HL-60 (cell line): ENCODE results near the gene LGALS9.

Experiments
- DNase-seq, 2 experiments: peaks; one replicate each; pipeline ENCODE4 v3.0.0-alpha.2; 2010 to 2020; ENCODE audit warnings: low read depth in 1 of 2, low spot score in 1 of 2
- H3K27ac ChIP-seq: fragments of 250-450 bp; sonication (Bioruptor Pico); replicated peaks from 2 replicates; pipeline ENCODE4 v1.5.1; 2020; ENCODE audit warnings: mild to moderate bottlenecking, moderate library complexity
- H3K27me3 ChIP-seq: fragments of 250-450 bp; sonication (Bioruptor Pico); 2 replicates; pipeline ENCODE4 v1.5.1; 2021; ENCODE audit warnings: mild to moderate bottlenecking, moderate library complexity; ENCODE audit not compliant: insufficient read depth, poor library complexity, severe bottlenecking
- H3K4me3 ChIP-seq: replicated peaks from 2 replicates; pipeline ENCODE4 v1.5.1; 2011; ENCODE audit warnings: mild to moderate bottlenecking, control low read depth, low read length; ENCODE audit not compliant: insufficient read depth
- CTCF ChIP-seq: IDR thresholded peaks from one replicate; pipeline ENCODE4 v1.5.1; 2011; ENCODE audit warnings: low read length, control low read depth, inconsistent platforms; ENCODE audit not compliant: insufficient read depth
- GABPA ChIP-seq: IDR thresholded peaks from 2 replicates; pipeline ENCODE4 v1.6.1; 2012; ENCODE audit warnings: low read depth
- POLR2AphosphoS5 ChIP-seq: IDR thresholded peaks from 2 replicates; pipeline ENCODE4 v1.6.1; 2012; ENCODE audit warnings: low read depth
- REST ChIP-seq: IDR thresholded peaks from 2 replicates; pipeline ENCODE4 v1.6.1; 2012; ENCODE audit warnings: low read depth; ENCODE audit not compliant: insufficient replicate concordance
- SPI1 ChIP-seq: IDR thresholded peaks from 2 replicates; pipeline ENCODE4 v1.6.1; 2012; ENCODE audit warnings: low read depth, mild to moderate bottlenecking, borderline replicate concordance

The LGALS9 gene

GRCh38 chr17:27597188-27597580 lies 33.8 kb upstream of the LGALS9 start:
- Histone ChIP-seq H3K27ac (no peak overlapping the region), H3K27me3 (no peaks in the 10 kb centered on the region), H3K4me3 (no peak overlapping the region)
- no peak for TF ChIP-seq POLR2AphosphoS5
- TF ChIP-seq CTCF = no peak
- no peak for TF ChIP-seq SPI1
- TF ChIP-seq REST = no peak
- TF ChIP-seq GABPA = no peak
- DNase-seq = no peak

- Histone ChIP-seq H3K27ac (no peak overlapping the region), H3K4me3 (no peak overlapping the region), H3K27me3 (no peaks in the 10 kb centered on the region)
- DNase-seq = no peak
- no peak for TF ChIP-seq SPI1
- no peak for TF ChIP-seq POLR2AphosphoS5
- no peak for TF ChIP-seq REST
- no peak for TF ChIP-seq GABPA
- no peak for TF ChIP-seq CTCF
Observed at GRCh38 chr17:27597783-27598320, 33.1 kb upstream of the LGALS9 start.

GRCh38 chr17:27598337-27599050 lies 32.5 kb upstream of the LGALS9 start:
- H3K4me3 ChIP-seq = no peak overlapping the region
- no peaks in the 10 kb centered on the region for H3K27me3 ChIP-seq
- no peak for DNase-seq
- TF ChIP-seq POLR2AphosphoS5 = no peak
- no peak for TF ChIP-seq CTCF
- no peak for TF ChIP-seq GABPA
- H3K27ac ChIP-seq = no peak overlapping the region

GRCh38 chr17:27600471-27600870 lies 30.5 kb upstream of the LGALS9 start:
- TF ChIP-seq GABPA (no peak), CTCF (no peak), REST (no peak), POLR2AphosphoS5 (no peak), SPI1 (no peak)
- DNase-seq = no peak
- H3K27ac ChIP-seq = no peak overlapping the region

More at GRCh38 chr17:27600471-27600870, 30.5 kb upstream of the LGALS9 start:
- H3K4me3 ChIP-seq = no peak overlapping the region
- H3K27me3 ChIP-seq = no peaks in the 10 kb centered on the region
